ENCODE data around the gene MAP4K4.
A peak's percentile ranks its signal among the peaks of the same experiment; 100 is the strongest.

The MAP4K4 gene

GRCh38 chr2:101893681-101894381, 196.3 kb downstream of the MAP4K4 start:
- H3K4me3 ChIP-seq (ENCODE audit: low read depth, low read length): no peak overlapping the region
- peak; percentile 87 for DNase-seq (ENCODE audit: low read depth)
- in situ Hi-C loops (cut with HindIII; ENCODE audit: low sequenced_read_pairs): no loop called here
- peak; percentile 15 for TF ChIP-seq CTCF (IDR thresholded peaks at IDR 0.05; ENCODE audit: low read depth, low read length, missing control alignments)

- in situ Hi-C loops (cut with HindIII; ENCODE audit: low sequenced_read_pairs): no loop called here
- TF ChIP-seq CTCF (IDR thresholded peaks at IDR 0.05; ENCODE audit: low read depth, low read length, missing control alignments): no peak
Measured at GRCh38 chr2:101895039-101895438, 197.5 kb downstream of the MAP4K4 start.

GRCh38 chr2:101895819-101896322, 198.4 kb downstream of the MAP4K4 start:
- in situ Hi-C loops (cut with HindIII; ENCODE audit: low sequenced_read_pairs): no loop called here
- no peak for DNase-seq (ENCODE audit: low read depth)
- H3K4me3 ChIP-seq (ENCODE audit: low read depth, low read length): no peak overlapping the region
- no peak for TF ChIP-seq CTCF (IDR thresholded peaks at IDR 0.05; ENCODE audit: low read depth, low read length, missing control alignments)

More at GRCh38 chr2:101895039-101895438, 197.5 kb downstream of the MAP4K4 start:
- H3K4me3 ChIP-seq (ENCODE audit: low read depth, low read length): no peak overlapping the region
- no peak for DNase-seq (ENCODE audit: low read depth)

GRCh38 chr2:101897301-101897700, 199.8 kb downstream of the MAP4K4 start:
- in situ Hi-C loops (cut with HindIII; ENCODE audit: low sequenced_read_pairs): no loop called here

GRCh38 chr2:101899265-101899664, 201.8 kb downstream of the MAP4K4 start:
- H3K4me3 ChIP-seq (ENCODE audit: low read depth, low read length): no peak overlapping the region
- no peak for DNase-seq (ENCODE audit: low read depth)
- in situ Hi-C loops (cut with HindIII; ENCODE audit: low sequenced_read_pairs): no loop called here
- no peak for TF ChIP-seq CTCF (IDR thresholded peaks at IDR 0.05; ENCODE audit: low read depth, low read length, missing control alignments)

More at GRCh38 chr2:101897301-101897700, 199.8 kb downstream of the MAP4K4 start:
- DNase-seq (ENCODE audit: low read depth): no peak
- no peak overlapping the region for H3K4me3 ChIP-seq (ENCODE audit: low read depth, low read length)
- no peak for TF ChIP-seq CTCF (IDR thresholded peaks at IDR 0.05; ENCODE audit: low read depth, low read length, missing control alignments)

GRCh38 chr2:101899871-101900270, 202.4 kb downstream of the MAP4K4 start:
- TF ChIP-seq CTCF (IDR thresholded peaks at IDR 0.05; ENCODE audit: low read depth, low read length, missing control alignments): no peak
- H3K4me3 ChIP-seq (ENCODE audit: low read depth, low read length): no peak overlapping the region
- no peak for DNase-seq (ENCODE audit: low read depth)
- in situ Hi-C loops (cut with HindIII; ENCODE audit: low sequenced_read_pairs): no loop called here

Measured in astrocyte of the cerebellum (primary cell).